ENCODE data around the gene PDXK.

DNA sequence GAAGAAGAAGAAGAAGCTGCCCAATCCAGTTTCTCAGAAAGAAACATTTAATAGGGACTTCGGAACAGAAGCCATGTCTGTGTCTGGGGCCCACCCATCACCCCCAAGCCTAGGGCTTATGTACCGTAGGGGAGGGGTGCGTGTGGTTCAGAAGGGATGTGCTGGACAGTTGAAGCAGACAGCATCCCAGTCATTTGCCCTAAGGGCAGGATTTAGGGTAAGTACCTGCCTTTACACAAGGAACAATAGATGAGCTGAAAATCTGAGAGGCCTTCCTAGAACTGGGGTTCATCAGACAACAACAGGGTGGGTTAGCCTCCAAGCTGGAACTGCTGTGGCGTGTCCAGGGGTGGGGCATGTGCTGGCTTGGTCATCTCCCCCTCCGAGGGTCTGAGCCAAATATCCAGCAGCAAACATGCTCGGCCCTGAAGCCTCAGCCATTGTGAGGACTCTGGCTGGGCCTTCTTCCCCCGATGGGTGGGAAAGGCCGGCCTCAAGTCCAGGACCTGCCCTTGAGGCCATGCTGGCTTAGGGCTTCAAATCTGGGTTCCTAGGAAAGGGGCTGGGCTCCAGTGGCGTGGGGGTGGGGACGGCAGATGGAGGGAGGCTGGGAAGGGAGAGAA lies 45.1 kb downstream of the PDXK start:
- TF ChIP-seq, protein P1, sequence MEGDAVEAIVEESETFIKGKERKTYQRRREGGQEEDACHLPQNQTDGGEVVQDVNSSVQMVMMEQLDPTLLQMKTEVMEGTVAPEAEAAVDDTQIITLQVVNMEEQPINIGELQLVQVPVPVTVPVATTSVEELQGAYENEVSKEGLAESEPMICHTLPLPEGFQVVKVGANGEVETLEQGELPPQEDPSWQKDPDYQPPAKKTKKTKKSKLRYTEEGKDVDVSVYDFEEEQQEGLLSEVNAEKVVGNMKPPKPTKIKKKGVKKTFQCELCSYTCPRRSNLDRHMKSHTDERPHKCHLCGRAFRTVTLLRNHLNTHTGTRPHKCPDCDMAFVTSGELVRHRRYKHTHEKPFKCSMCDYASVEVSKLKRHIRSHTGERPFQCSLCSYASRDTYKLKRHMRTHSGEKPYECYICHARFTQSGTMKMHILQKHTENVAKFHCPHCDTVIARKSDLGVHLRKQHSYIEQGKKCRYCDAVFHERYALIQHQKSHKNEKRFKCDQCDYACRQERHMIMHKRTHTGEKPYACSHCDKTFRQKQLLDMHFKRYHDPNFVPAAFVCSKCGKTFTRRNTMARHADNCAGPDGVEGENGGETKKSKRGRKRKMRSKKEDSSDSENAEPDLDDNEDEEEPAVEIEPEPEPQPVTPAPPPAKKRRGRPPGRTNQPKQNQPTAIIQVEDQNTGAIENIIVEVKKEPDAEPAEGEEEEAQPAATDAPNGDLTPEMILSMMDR (IDR thresholded peaks at IDR 0.05; ENCODE audit: low read length) = no peak
- TF ChIP-seq EZH2 (IDR thresholded peaks at IDR 0.05; ENCODE audit: borderline replicate concordance, low read length) = no peak
